ENCODE measurements around the gene AP5Z1. TPM values are rescaled to one million over a fixed set of nuclear protein-coding genes. Genes with fewer than 3 reads are reported as not detected.

The AP5Z1 gene
- total and polyA plus RNA-seq, 3 experiments from 2014 or later: 38.9 to 49.8 (median 47.8) TPM

Other genes with a start within 250 kb of the AP5Z1 start
- gene FOXK1, start 93.3 kb upstream of the AP5Z1 start, total RNA-seq: 10 to 100 TPM; 35.6 to 38.4 TPM
- 4.5 TPM for gene FOXK1, start 93.3 kb upstream of the AP5Z1 start, polyA plus RNA-seq
- gene PAPOLB, start 86.4 kb downstream of the AP5Z1 start, total RNA-seq: not detected
- gene PAPOLB, start 86.4 kb downstream of the AP5Z1 start, polyA plus RNA-seq: not detected
- gene RADIL, start 108.1 kb downstream of the AP5Z1 start, total RNA-seq: under 1 TPM; 0.04 to 0.20 TPM
- gene RADIL, start 108.1 kb downstream of the AP5Z1 start, polyA plus RNA-seq: not detected
- not detected for gene MMD2, start 183.6 kb downstream of the AP5Z1 start, total RNA-seq
- not detected for gene MMD2, start 183.6 kb downstream of the AP5Z1 start, polyA plus RNA-seq

Measured in CD8-positive, alpha-beta memory T cell (primary cell).